Astrocyte of the cerebellum (primary cell): Measurements from ENCODE around the gene BCAT1.

Source experiments
- DNase-seq: peaks from one replicate; pipeline ENCODE4 v3.0.0-alpha.2; 2011; ENCODE audit warnings: low read depth
- H3K4me3 ChIP-seq: 2 replicates; pipeline ENCODE4 v1.5.1; 2011; ENCODE audit warnings: mild to moderate bottlenecking, low read depth, low read length, moderate library complexity
- CTCF ChIP-seq: IDR thresholded peaks from 2 replicates; pipeline ENCODE4 v1.5.1; 2012; ENCODE audit warnings: low read length, low read depth, moderate library complexity, mild to moderate bottlenecking; ENCODE audit errors: missing control alignments
- in situ Hi-C: cut with HindIII; loops from 2 replicates; pipeline ENCODE4 v1.10.0; 2017; ENCODE audit warnings: low sequenced_read_pairs

Gene BCAT1

GRCh38 chr12:24767016-24767415, 181.9 kb downstream of the BCAT1 start:
- in situ Hi-C loops = no loop called here
- DNase-seq = no peak
- no peak for TF ChIP-seq CTCF
- no peak overlapping the region for H3K4me3 ChIP-seq

- no peak for TF ChIP-seq CTCF
- in situ Hi-C loops = no loop called here
- no peak overlapping the region for H3K4me3 ChIP-seq
- no peak for DNase-seq
Observed at GRCh38 chr12:24764712-24765111, 184.2 kb downstream of the BCAT1 start.

- in situ Hi-C loops = no loop called here
- DNase-seq = no peak
- TF ChIP-seq CTCF = no peak
- no peak overlapping the region for H3K4me3 ChIP-seq
Observed at GRCh38 chr12:24760606-24761378, 188.1 kb downstream of the BCAT1 start.

GRCh38 chr12:24760162-24760561, 188.7 kb downstream of the BCAT1 start:
- no peak for DNase-seq
- in situ Hi-C loops = no loop called here
- TF ChIP-seq CTCF = no peak
- H3K4me3 ChIP-seq = no peak overlapping the region
